Measurements from ENCODE around the gene SRMS.

DNA sequence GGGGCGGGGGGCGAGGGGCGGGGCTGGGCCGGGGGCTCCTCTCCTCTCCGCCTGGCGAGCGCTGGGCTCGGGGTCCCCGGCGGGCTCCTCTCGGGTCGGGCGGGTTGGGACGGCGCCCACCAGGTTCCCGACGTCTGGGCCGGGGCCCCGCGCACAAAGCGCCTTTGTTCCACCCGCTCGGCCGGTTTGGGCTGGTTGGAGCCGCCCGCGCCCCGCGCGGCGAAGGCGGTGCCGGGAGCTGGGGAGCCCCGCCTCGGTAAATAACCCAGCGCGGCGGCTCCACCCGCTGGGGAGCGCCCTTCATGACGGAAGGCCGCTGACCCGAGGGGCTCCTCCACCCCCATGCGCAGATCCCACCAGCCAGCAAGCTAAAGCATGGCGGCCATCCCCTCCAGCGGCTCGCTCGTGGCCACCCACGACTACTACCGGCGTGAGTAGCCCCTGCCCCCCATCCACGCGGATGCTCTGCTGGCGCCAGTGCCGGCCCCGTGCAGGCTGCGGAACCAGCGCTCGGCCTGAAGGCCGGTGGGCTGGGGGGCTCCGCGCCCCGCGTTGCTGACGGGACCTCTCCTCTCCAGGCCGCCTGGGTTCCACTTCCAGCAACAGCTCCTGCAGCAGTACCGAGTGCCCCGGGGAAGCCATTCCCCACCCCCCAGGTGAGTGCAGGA, 26.5 kb downstream of the SRMS start:
- TF ChIP-seq, protein P1, sequence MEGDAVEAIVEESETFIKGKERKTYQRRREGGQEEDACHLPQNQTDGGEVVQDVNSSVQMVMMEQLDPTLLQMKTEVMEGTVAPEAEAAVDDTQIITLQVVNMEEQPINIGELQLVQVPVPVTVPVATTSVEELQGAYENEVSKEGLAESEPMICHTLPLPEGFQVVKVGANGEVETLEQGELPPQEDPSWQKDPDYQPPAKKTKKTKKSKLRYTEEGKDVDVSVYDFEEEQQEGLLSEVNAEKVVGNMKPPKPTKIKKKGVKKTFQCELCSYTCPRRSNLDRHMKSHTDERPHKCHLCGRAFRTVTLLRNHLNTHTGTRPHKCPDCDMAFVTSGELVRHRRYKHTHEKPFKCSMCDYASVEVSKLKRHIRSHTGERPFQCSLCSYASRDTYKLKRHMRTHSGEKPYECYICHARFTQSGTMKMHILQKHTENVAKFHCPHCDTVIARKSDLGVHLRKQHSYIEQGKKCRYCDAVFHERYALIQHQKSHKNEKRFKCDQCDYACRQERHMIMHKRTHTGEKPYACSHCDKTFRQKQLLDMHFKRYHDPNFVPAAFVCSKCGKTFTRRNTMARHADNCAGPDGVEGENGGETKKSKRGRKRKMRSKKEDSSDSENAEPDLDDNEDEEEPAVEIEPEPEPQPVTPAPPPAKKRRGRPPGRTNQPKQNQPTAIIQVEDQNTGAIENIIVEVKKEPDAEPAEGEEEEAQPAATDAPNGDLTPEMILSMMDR (IDR thresholded peaks at IDR 0.05 in 8 of 11, conservative IDR thresholded peaks at IDR 0.05 in 3 of 11) = peak in 1 of 11 experiments; percentile 26
- no peak for TF ChIP-seq POLR2A (IDR thresholded peaks at IDR 0.05)
- TF ChIP-seq POLR2AphosphoS5 (IDR thresholded peaks at IDR 0.05) = no peak

Measured in spleen (tissue), 7 donors.